Activated CD4-positive, alpha-beta T cell treated with anti-CD3 and anti-CD28 coated beads for 4 hours (primary cell): Measurements from ENCODE around the gene FHOD3.

Source experiments
- DNase-seq, 2 donors: peaks; one replicate each; pipeline ENCODE4 v3.0.0-alpha.2; 2020

Gene FHOD3

GRCh38 chr18:36296650-36297416 is 680 bp upstream of the FHOD3 start:
- DNase-seq, result no peak

- no peak for DNase-seq
These were observed 721 bp downstream of the FHOD3 start for GRCh38 chr18:36298126-36298741.

GRCh38 chr18:36299015-36299414 is 1.5 kb downstream of the FHOD3 start:
- DNase-seq, result no peak

- DNase-seq, result no peak
These were observed 2.7 kb downstream of the FHOD3 start for GRCh38 chr18:36300211-36300610.

GRCh38 chr18:36301884-36302283 is 4.4 kb downstream of the FHOD3 start:
- no peak for DNase-seq

GRCh38 chr18:36302676-36303075 is 5.2 kb downstream of the FHOD3 start:
- DNase-seq, result no peak

- no peak for DNase-seq
These were observed 5.8 kb downstream of the FHOD3 start for GRCh38 chr18:36303211-36303844.

- DNase-seq, result no peak
These were observed 7.2 kb downstream of the FHOD3 start for GRCh38 chr18:36304723-36305122.

- no peak for DNase-seq
These were observed 7.9 kb downstream of the FHOD3 start for GRCh38 chr18:36305375-36305774.

GRCh38 chr18:36307513-36307912 is 10.0 kb downstream of the FHOD3 start:
- no peak for DNase-seq

GRCh38 chr18:36308711-36309435 is 11.4 kb downstream of the FHOD3 start:
- DNase-seq, result no peak

GRCh38 chr18:36309436-36310391 is 12.2 kb downstream of the FHOD3 start:
- no peak for DNase-seq

GRCh38 chr18:36311026-36311570 is 13.6 kb downstream of the FHOD3 start:
- DNase-seq, result no peak

GRCh38 chr18:36312806-36313395 is 15.4 kb downstream of the FHOD3 start:
- DNase-seq, result no peak

- no peak for DNase-seq
These were observed 16.6 kb downstream of the FHOD3 start for GRCh38 chr18:36314098-36314497.

GRCh38 chr18:36314754-36315153 is 17.2 kb downstream of the FHOD3 start:
- no peak for DNase-seq

GRCh38 chr18:36315736-36316135 is 18.2 kb downstream of the FHOD3 start:
- no peak for DNase-seq

GRCh38 chr18:36316246-36316645 is 18.7 kb downstream of the FHOD3 start:
- no peak for DNase-seq

GRCh38 chr18:36321658-36322407 is 24.3 kb downstream of the FHOD3 start:
- no peak for DNase-seq

GRCh38 chr18:36322408-36322728 is 24.9 kb downstream of the FHOD3 start:
- DNase-seq, result no peak

- no peak for DNase-seq
These were observed 25.2 kb downstream of the FHOD3 start for GRCh38 chr18:36322734-36323133.
